GM23338 (cell line): ENCODE results near the gene EGFL8. TPM values are rescaled to one million over a fixed set of nuclear protein-coding genes. Genes with fewer than 3 reads are reported as not detected.

Experiments used
- ATAC-seq: fragments of 200-7000 bp; cut with Tn5 transposase; 3 replicates; pipeline ENCODE4 v1.9.1; 2020
- DNase-seq: peaks from one replicate; pipeline ENCODE4 v3.0.0-alpha.2; 2015; ENCODE audit warnings: low spot score
- H2AFZ ChIP-seq: fragments of 200-600 bp; sonication (generic); 2 replicates; pipeline ENCODE4 v1.8.0; 2016; ENCODE audit warnings: antibody characterized with exemption, mild to moderate bottlenecking, moderate library complexity
- H3F3A ChIP-seq: fragments of 200-600 bp; sonication (generic); replicated peaks from 2 replicates; pipeline ENCODE4 v1.8.0; 2017; ENCODE audit warnings: antibody characterized with exemption, mixed run types, low read depth
- H3K27ac ChIP-seq: fragments of 200-600 bp; sonication (generic); 2 replicates; pipeline ENCODE4 v1.6.1; 2016; ENCODE audit warnings: low read depth
- H3K27me3 ChIP-seq: fragments of 200-600 bp; sonication (generic); 2 replicates; pipeline ENCODE4 v1.8.0; 2016; ENCODE audit warnings: mild to moderate bottlenecking, mixed run types, moderate library complexity; ENCODE audit not compliant: insufficient read depth
- H3K36me3 ChIP-seq: fragments of 200-600 bp; sonication (generic); 2 replicates; pipeline ENCODE4 v1.8.0; 2016; ENCODE audit warnings: mild to moderate bottlenecking; ENCODE audit not compliant: insufficient read depth
- H3K4me1 ChIP-seq: fragments of 200-600 bp; sonication (generic); 2 replicates; pipeline ENCODE4 v1.8.0; 2016; ENCODE audit warnings: mild to moderate bottlenecking, moderate library complexity; ENCODE audit not compliant: insufficient read depth
- H3K4me2 ChIP-seq: fragments of 200-600 bp; sonication (generic); 2 replicates; pipeline ENCODE4 v1.7.1; 2017; ENCODE audit warnings: mixed run types
- H3K4me3 ChIP-seq: fragments of 200-600 bp; sonication (generic); 2 replicates; pipeline ENCODE4 v1.6.1; 2016; ENCODE audit warnings: mixed run types
- H3K79me2 ChIP-seq: fragments of 200-600 bp; sonication (generic); replicated peaks from 2 replicates; pipeline ENCODE4 v1.8.0; 2017; ENCODE audit warnings: mild to moderate bottlenecking; ENCODE audit not compliant: insufficient read depth
- H3K9me2 ChIP-seq: fragments of 200-600 bp; sonication (generic); 2 replicates; pipeline ENCODE4 v1.8.0; 2017; ENCODE audit not compliant: insufficient read depth
- H4K20me1 ChIP-seq: fragments of 200-600 bp; sonication (generic); replicated peaks from 2 replicates; pipeline ENCODE4 v1.8.0; 2017; ENCODE audit warnings: mild to moderate bottlenecking; ENCODE audit not compliant: insufficient read depth
- H3K27ac Mint-ChIP-seq: 2 replicates; pipeline ENCODE4 v1.8.0; 2020; ENCODE audit warnings: inconsistent platforms, mild to moderate bottlenecking, moderate library complexity, mixed read lengths
- H3K27me3 Mint-ChIP-seq: 3 replicates; pipeline ENCODE4 v1.8.0; 2022; ENCODE audit warnings: low read depth, mild to moderate bottlenecking, moderate library complexity, mixed read lengths, inconsistent platforms; ENCODE audit not compliant: insufficient read depth, poor library complexity
- H3K36me3 Mint-ChIP-seq: 3 replicates; pipeline ENCODE4 v1.8.0; 2021; ENCODE audit warnings: low read depth, mild to moderate bottlenecking, inconsistent platforms, moderate library complexity, mixed read lengths
- H3K4me1 Mint-ChIP-seq: 3 replicates; pipeline ENCODE4 v1.8.0; 2020; ENCODE audit warnings: mild to moderate bottlenecking, inconsistent platforms, mixed read lengths
- H3K4me3 Mint-ChIP-seq: 3 replicates; pipeline ENCODE4 v1.8.0; 2021; ENCODE audit warnings: moderate library complexity, mild to moderate bottlenecking, inconsistent platforms, mixed read lengths
- H3K9me3 Mint-ChIP-seq: 3 replicates; pipeline ENCODE4 v1.8.0; 2020; ENCODE audit warnings: moderate library complexity, mild to moderate bottlenecking, inconsistent platforms, mixed read lengths
- CREB1 ChIP-seq: fragments of 250-450 bp; sonication (Bioruptor Pico); IDR thresholded peaks from 2 replicates; pipeline ENCODE4 v1.5.0; 2020; ENCODE audit warnings: low read depth, mild to moderate bottlenecking, moderate library complexity
- EZH2 ChIP-seq: fragments of 200-600 bp; sonication (generic); IDR thresholded peaks from one replicate; pipeline ENCODE4 v1.8.0; 2017; ENCODE audit warnings: antibody characterized with exemption, mild to moderate bottlenecking, low read depth; ENCODE audit not compliant: unreplicated experiment
- EZH2phosphoT487 ChIP-seq: fragments of 200-600 bp; sonication (generic); IDR thresholded peaks from one replicate; pipeline ENCODE4 v1.8.1; 2018; ENCODE audit warnings: antibody characterized with exemption; ENCODE audit not compliant: unreplicated experiment
- JUNB ChIP-seq: IDR thresholded peaks from one replicate; pipeline ENCODE4 v1.6.1; 2016; ENCODE audit warnings: antibody characterized with exemption; ENCODE audit not compliant: unreplicated experiment
- POLR2AphosphoS5 ChIP-seq: IDR thresholded peaks from 2 replicates; pipeline ENCODE4 v1.6.1; 2016; ENCODE audit warnings: antibody characterized with exemption, low read depth
- STAT1 ChIP-seq: IDR thresholded peaks from one replicate; pipeline ENCODE4 v1.6.1; 2016; ENCODE audit warnings: antibody characterized with exemption; ENCODE audit not compliant: unreplicated experiment
- ZNF331 ChIP-seq: fragments of 250-450 bp; sonication (Bioruptor Pico); IDR thresholded peaks from 2 replicates; pipeline ENCODE4 v1.5.0; 2020; ENCODE audit warnings: low read depth, mild to moderate bottlenecking, moderate library complexity
- polyA plus RNA-seq: library from polyadenylated mRNA; unstranded; fragments of >200 nt; fragmentation: Nextera tagmentation; extraction: Ambion mirVana; gene quantifications from 2 replicates; pipeline ENCODE4 v1.2.1, GENCODE V29; 2016
- total RNA-seq: library from RNA; depleted of rRNA; stranded (reverse); fragments of >200 nt; shearing (Covaris generic); gene quantifications from 2 replicates; pipeline ENCODE4 v1.2.3, GENCODE V29; 2014
- TF ChIP-seq, protein P1 (sequence below): IDR thresholded peaks from one replicate; pipeline ENCODE4 v1.6.1; 2018; ENCODE audit warnings: antibody characterized with exemption; ENCODE audit not compliant: unreplicated experiment
- TF ChIP-seq, protein P2 (sequence below): IDR thresholded peaks from 2 replicates; pipeline ENCODE4 v1.6.1; 2016; ENCODE audit warnings: antibody characterized with exemption

EGFL8 gene
- total and polyA plus RNA-seq, 2 experiments from 2014 or later: 6.1 to 7.4 TPM

DNA sequence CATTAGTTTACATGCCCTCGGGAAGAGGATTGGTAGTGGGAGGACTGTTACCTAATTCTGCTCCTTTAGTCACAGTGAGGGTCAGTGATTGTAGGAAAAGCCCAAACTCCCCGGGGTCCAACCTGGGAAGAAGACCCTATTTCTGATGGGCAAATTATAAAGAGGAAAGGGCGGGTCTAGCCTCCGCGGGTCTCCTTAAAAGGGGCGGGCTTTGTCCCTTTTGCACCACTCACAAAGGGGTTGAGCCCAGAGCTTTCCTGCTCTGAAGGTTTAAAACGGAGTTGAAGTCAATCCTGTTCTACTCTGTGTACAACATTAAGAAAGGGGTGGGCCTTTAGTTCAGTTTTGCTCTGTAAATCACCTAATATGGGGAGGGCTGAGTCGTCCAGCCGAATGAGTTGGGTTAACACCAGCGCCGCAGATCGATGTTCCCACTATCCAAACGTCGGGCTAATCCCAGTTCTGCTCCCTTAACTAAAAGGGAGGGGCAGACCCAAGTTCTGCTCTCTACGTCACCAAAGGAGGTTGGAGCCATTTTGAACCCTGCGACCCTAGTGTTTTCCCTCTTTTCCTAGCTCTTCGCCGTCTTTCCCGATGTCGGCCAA lies 12.9 kb downstream of the EGFL8 start:
- Mint-ChIP-seq H3K27me3 (peaks cover 19% of the 10 kb centered on the region), H3K4me1 (peaks cover 51% of the 10 kb centered on the region), H3K36me3 (peaks cover 35% of the 10 kb centered on the region), H3K9me3 (no peaks in the 10 kb centered on the region), H3K4me3 (peak overlapping the region; percentile 79), H3K27ac (peak overlapping the region; percentile 91)
- Histone ChIP-seq H2AFZ (no peak overlapping the region), H3K4me3 (peak overlapping the region; percentile 79), H4K20me1 (peaks cover 10% of the 10 kb centered on the region; the same call in 1 of the 2 replicates), H3K4me2 (peak overlapping the region; percentile 84), H3K27ac (peak overlapping the region; percentile 93), H3K9me2 (no peaks in the 10 kb centered on the region), H3F3A (0 out of 2 replicates have a peak, but pooled peaks cover 7% of the 10 kb centered on the region), H3K79me2 (peaks cover 48% of the 10 kb centered on the region), H3K36me3 (peaks cover 2% of the 10 kb centered on the region; the same call in 1 of the 2 replicates), H3K4me1 (peaks cover 22% of the 10 kb centered on the region), H3K27me3 (no peaks in the 10 kb centered on the region)
- ATAC-seq: peak; percentile 24
- peak; percentile 85 for DNase-seq
- TF ChIP-seq EZH2phosphoT487: no peak
- TF ChIP-seq EZH2: no peak
- TF ChIP-seq CREB1 (CRISPR knock-in tag): peak; percentile 91
- TF ChIP-seq, protein P1, sequence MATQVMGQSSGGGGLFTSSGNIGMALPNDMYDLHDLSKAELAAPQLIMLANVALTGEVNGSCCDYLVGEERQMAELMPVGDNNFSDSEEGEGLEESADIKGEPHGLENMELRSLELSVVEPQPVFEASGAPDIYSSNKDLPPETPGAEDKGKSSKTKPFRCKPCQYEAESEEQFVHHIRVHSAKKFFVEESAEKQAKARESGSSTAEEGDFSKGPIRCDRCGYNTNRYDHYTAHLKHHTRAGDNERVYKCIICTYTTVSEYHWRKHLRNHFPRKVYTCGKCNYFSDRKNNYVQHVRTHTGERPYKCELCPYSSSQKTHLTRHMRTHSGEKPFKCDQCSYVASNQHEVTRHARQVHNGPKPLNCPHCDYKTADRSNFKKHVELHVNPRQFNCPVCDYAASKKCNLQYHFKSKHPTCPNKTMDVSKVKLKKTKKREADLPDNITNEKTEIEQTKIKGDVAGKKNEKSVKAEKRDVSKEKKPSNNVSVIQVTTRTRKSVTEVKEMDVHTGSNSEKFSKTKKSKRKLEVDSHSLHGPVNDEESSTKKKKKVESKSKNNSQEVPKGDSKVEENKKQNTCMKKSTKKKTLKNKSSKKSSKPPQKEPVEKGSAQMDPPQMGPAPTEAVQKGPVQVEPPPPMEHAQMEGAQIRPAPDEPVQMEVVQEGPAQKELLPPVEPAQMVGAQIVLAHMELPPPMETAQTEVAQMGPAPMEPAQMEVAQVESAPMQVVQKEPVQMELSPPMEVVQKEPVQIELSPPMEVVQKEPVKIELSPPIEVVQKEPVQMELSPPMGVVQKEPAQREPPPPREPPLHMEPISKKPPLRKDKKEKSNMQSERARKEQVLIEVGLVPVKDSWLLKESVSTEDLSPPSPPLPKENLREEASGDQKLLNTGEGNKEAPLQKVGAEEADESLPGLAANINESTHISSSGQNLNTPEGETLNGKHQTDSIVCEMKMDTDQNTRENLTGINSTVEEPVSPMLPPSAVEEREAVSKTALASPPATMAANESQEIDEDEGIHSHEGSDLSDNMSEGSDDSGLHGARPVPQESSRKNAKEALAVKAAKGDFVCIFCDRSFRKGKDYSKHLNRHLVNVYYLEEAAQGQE: no peak
- no peak for TF ChIP-seq STAT1
- TF ChIP-seq POLR2AphosphoS5: peak; percentile 58
- no peak for TF ChIP-seq JUNB
- TF ChIP-seq, protein P2, sequence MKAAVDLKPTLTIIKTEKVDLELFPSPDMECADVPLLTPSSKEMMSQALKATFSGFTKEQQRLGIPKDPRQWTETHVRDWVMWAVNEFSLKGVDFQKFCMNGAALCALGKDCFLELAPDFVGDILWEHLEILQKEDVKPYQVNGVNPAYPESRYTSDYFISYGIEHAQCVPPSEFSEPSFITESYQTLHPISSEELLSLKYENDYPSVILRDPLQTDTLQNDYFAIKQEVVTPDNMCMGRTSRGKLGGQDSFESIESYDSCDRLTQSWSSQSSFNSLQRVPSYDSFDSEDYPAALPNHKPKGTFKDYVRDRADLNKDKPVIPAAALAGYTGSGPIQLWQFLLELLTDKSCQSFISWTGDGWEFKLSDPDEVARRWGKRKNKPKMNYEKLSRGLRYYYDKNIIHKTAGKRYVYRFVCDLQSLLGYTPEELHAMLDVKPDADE: no peak

- peak within 1 kb of the TSS; percentile 93 for H3K27ac ChIP-seq
- peaks cover 41% of the 10 kb centered on the region for H3K79me2 ChIP-seq
- H3K27me3 Mint-ChIP-seq: peaks cover 23% of the 10 kb centered on the region
- H3K4me3 Mint-ChIP-seq: peak within 1 kb of the TSS; percentile 79
- H3K4me1 Mint-ChIP-seq: peaks cover 48% of the 10 kb centered on the region
- 0 out of 2 replicates have a peak, but pooled peaks cover 7% of the 10 kb centered on the region for H3F3A ChIP-seq
- H3K27me3 ChIP-seq: no peaks in the 10 kb centered on the region
- H4K20me1 ChIP-seq: peaks cover 4% of the 10 kb centered on the region; the same call in 1 of the 2 replicates
- H2AFZ ChIP-seq: no peak within 1 kb of the TSS; the same call in 1 of the 2 replicates
- peaks cover 2% of the 10 kb centered on the region; the same call in 1 of the 2 replicates for H3K36me3 ChIP-seq
- H3K4me2 ChIP-seq: peak within 1 kb of the TSS; percentile 85
- DNase-seq (peak; percentile 100), ATAC-seq (peak; percentile 73)
- H3K36me3 Mint-ChIP-seq: peaks cover 41% of the 10 kb centered on the region
- peak within 1 kb of the TSS; percentile 79 for H3K4me3 ChIP-seq
- peak within 1 kb of the TSS; percentile 91 for H3K27ac Mint-ChIP-seq
- no peaks in the 10 kb centered on the region for H3K9me3 Mint-ChIP-seq
- no peaks in the 10 kb centered on the region for H3K9me2 ChIP-seq
- peaks cover 22% of the 10 kb centered on the region for H3K4me1 ChIP-seq
- TF ChIP-seq, protein P2: no peak
- no peak for TF ChIP-seq ZNF331 (CRISPR knock-in tag)
Observed at GRCh38 chr6:32177788-32178546, 13.6 kb downstream of the EGFL8 start, which contains the start of gene RNF5. Gene RNF5, plus strand, starts transcription at chr6:32178405. Its CDS starts 107 bp downstream, at chr6:32178512.
